ENCODE measurements around the gene C9orf85. TPM values are rescaled to one million over a fixed set of nuclear protein-coding genes. Genes with fewer than 3 reads are reported as not detected.
"Not testable (repeated sequence)": the region's sequence is repeated elsewhere in the genome, so short reads cannot be mapped to it uniquely, and the experiment has no call there.

Gene C9orf85
- total RNA-seq, 1 donor from 2014 or later: 11.3 TPM

GRCh38 chr9:71955300-71955915 lies 44.0 kb downstream of the C9orf85 start:
- DNase-seq (ENCODE audit: low read depth) (no peak), FAIRE-seq (no peak)
- H3K27me3 ChIP-seq (ENCODE audit: control insufficient read depth, insufficient read depth, low read length): no peaks in the 10 kb centered on the region
- no peak overlapping the region for H3K4me3 ChIP-seq (ENCODE audit: low read depth, low read length)
- TF ChIP-seq CTCF (IDR thresholded peaks at IDR 0.05; ENCODE audit: insufficient read depth, low read length, severe bottlenecking): no peak
- no peaks in the 10 kb centered on the region for H3K36me3 ChIP-seq (ENCODE audit: control insufficient read depth, insufficient read depth, low read length)

- peaks cover 2% of the 10 kb centered on the region for H3K36me3 ChIP-seq (ENCODE audit: control insufficient read depth, insufficient read depth, low read length)
- TF ChIP-seq CTCF (IDR thresholded peaks at IDR 0.05; ENCODE audit: insufficient read depth, low read length, severe bottlenecking): no peak
- H3K4me3 ChIP-seq (ENCODE audit: low read depth, low read length): no peak overlapping the region
- DNase-seq (ENCODE audit: low read depth) (no peak), FAIRE-seq (no peak)
- no peaks in the 10 kb centered on the region for H3K27me3 ChIP-seq (ENCODE audit: control insufficient read depth, insufficient read depth, low read length)
These were observed 50.9 kb downstream of the C9orf85 start for GRCh38 chr9:71962328-71962727.

GRCh38 chr9:71963471-71963996 lies 52.1 kb downstream of the C9orf85 start:
- H3K36me3 ChIP-seq (ENCODE audit: control insufficient read depth, insufficient read depth, low read length); H3K4me3 ChIP-seq (ENCODE audit: low read depth, low read length); H3K27me3 ChIP-seq (ENCODE audit: control insufficient read depth, insufficient read depth, low read length); DNase-seq (ENCODE audit: low read depth); FAIRE-seq: not testable (repeated sequence)

- Histone ChIP-seq H3K36me3 (ENCODE audit: control insufficient read depth, insufficient read depth, low read length) (peaks cover 2% of the 10 kb centered on the region), H3K4me3 (ENCODE audit: low read depth, low read length) (no peak overlapping the region), H3K27me3 (ENCODE audit: control insufficient read depth, insufficient read depth, low read length) (no peaks in the 10 kb centered on the region)
- no peak for DNase-seq (ENCODE audit: low read depth)
- FAIRE-seq: no peak
- TF ChIP-seq CTCF (IDR thresholded peaks at IDR 0.05; ENCODE audit: insufficient read depth, low read length, severe bottlenecking): no peak
These were observed 54.0 kb downstream of the C9orf85 start for GRCh38 chr9:71965403-71965802.

- no peak overlapping the region for H3K4me3 ChIP-seq (ENCODE audit: low read depth, low read length)
- peaks cover 2% of the 10 kb centered on the region for H3K36me3 ChIP-seq (ENCODE audit: control insufficient read depth, insufficient read depth, low read length)
- no peak for TF ChIP-seq CTCF (IDR thresholded peaks at IDR 0.05; ENCODE audit: insufficient read depth, low read length, severe bottlenecking)
- no peaks in the 10 kb centered on the region for H3K27me3 ChIP-seq (ENCODE audit: control insufficient read depth, insufficient read depth, low read length)
- FAIRE-seq (no peak), DNase-seq (ENCODE audit: low read depth) (no peak)
These were observed 55.2 kb downstream of the C9orf85 start for GRCh38 chr9:71966601-71967000.

- FAIRE-seq (no peak), DNase-seq (ENCODE audit: low read depth) (no peak)
- H3K4me3 ChIP-seq (ENCODE audit: low read depth, low read length): no peak overlapping the region
- no peak for TF ChIP-seq CTCF (IDR thresholded peaks at IDR 0.05; ENCODE audit: insufficient read depth, low read length, severe bottlenecking)
- no peaks in the 10 kb centered on the region for H3K27me3 ChIP-seq (ENCODE audit: control insufficient read depth, insufficient read depth, low read length)
- H3K36me3 ChIP-seq (ENCODE audit: control insufficient read depth, insufficient read depth, low read length): peaks cover 2% of the 10 kb centered on the region
These were observed 57.2 kb downstream of the C9orf85 start for GRCh38 chr9:71968541-71969090.
